CMK (cell line): Measurements from ENCODE around the gene PMS1.
"Not testable (repeated sequence)": the region's sequence is repeated elsewhere in the genome, so short reads cannot be mapped to it uniquely, and the experiment has no call there.

Experiments
- DNase-seq: peaks from one replicate; pipeline ENCODE4 v3.0.0-alpha.2; 2010; ENCODE audit warnings: low read depth

Gene PMS1

GRCh38 chr2:189818249-189819038, 34.2 kb downstream of the PMS1 start:
- DNase-seq: no peak

GRCh38 chr2:189819297-189819704, 35.1 kb downstream of the PMS1 start:
- no peak for DNase-seq

GRCh38 chr2:189821953-189822748, 37.9 kb downstream of the PMS1 start:
- DNase-seq: no peak

- no peak for DNase-seq
Measured at GRCh38 chr2:189824694-189825396, 40.6 kb downstream of the PMS1 start.

GRCh38 chr2:189826039-189826438, 41.8 kb downstream of the PMS1 start:
- no peak for DNase-seq

GRCh38 chr2:189829102-189829833, 45.0 kb downstream of the PMS1 start:
- no peak for DNase-seq

GRCh38 chr2:189830510-189830909, 46.3 kb downstream of the PMS1 start:
- no peak for DNase-seq

GRCh38 chr2:189834059-189834458, 49.8 kb downstream of the PMS1 start:
- DNase-seq: no peak

- DNase-seq: not testable (repeated sequence)
Measured at GRCh38 chr2:189834642-189835041, 50.4 kb downstream of the PMS1 start.

GRCh38 chr2:189835855-189836558, 51.8 kb downstream of the PMS1 start:
- no peak for DNase-seq

- no peak for DNase-seq
Measured at GRCh38 chr2:189836644-189837043, 52.4 kb downstream of the PMS1 start.

GRCh38 chr2:189837326-189837725, 53.1 kb downstream of the PMS1 start:
- DNase-seq: no peak

GRCh38 chr2:189841019-189841418, 56.8 kb downstream of the PMS1 start:
- DNase-seq: no peak

- DNase-seq: no peak
Measured at GRCh38 chr2:189848276-189848675, 64.0 kb downstream of the PMS1 start.

GRCh38 chr2:189849550-189849949, 65.3 kb downstream of the PMS1 start:
- no peak for DNase-seq

- no peak for DNase-seq
Measured at GRCh38 chr2:189851174-189851826, 67.0 kb downstream of the PMS1 start.

- DNase-seq: no peak
Measured at GRCh38 chr2:189854187-189854586, 69.9 kb downstream of the PMS1 start.

GRCh38 chr2:189854940-189855339, 70.7 kb downstream of the PMS1 start:
- no peak for DNase-seq

- DNase-seq: no peak
Measured at GRCh38 chr2:189858291-189858690, 74.0 kb downstream of the PMS1 start.

- DNase-seq: no peak
Measured at GRCh38 chr2:189860161-189860560, 75.9 kb downstream of the PMS1 start.

GRCh38 chr2:189862751-189863150, 78.5 kb downstream of the PMS1 start:
- DNase-seq: no peak
